NB4 (cell line): ENCODE data around the gene AMBRA1.

Experiments
- CTCF ChIP-seq: IDR thresholded peaks from one replicate; pipeline ENCODE4 v1.5.1; 2012; ENCODE audit warnings: low read depth, low read length
- MAX ChIP-seq: IDR thresholded peaks from 2 replicates; pipeline ENCODE4 v1.6.1; 2011; ENCODE audit warnings: low read depth, low read length
- POLR2A ChIP-seq: IDR thresholded peaks from 2 replicates; pipeline ENCODE4 v1.6.1; 2011; ENCODE audit warnings: mild to moderate bottlenecking; ENCODE audit not compliant: insufficient read length; ENCODE audit errors: extremely low read depth

- TF ChIP-seq CTCF (no peak), MAX (no peak), POLR2A (no peak)
Observed at GRCh38 chr11:46640036-46640788, 46.4 kb upstream of the AMBRA1 start.
